GM12872 (cell line): ENCODE data around the gene BSDC1.

ENCODE experiments used
- CTCF ChIP-seq: IDR thresholded peaks from 3 replicates; pipeline ENCODE4 v1.5.1; 2011; ENCODE audit warnings: low read depth, mild to moderate bottlenecking, low read length, moderate library complexity; ENCODE audit not compliant: insufficient read depth

BSDC1 gene

DNA sequence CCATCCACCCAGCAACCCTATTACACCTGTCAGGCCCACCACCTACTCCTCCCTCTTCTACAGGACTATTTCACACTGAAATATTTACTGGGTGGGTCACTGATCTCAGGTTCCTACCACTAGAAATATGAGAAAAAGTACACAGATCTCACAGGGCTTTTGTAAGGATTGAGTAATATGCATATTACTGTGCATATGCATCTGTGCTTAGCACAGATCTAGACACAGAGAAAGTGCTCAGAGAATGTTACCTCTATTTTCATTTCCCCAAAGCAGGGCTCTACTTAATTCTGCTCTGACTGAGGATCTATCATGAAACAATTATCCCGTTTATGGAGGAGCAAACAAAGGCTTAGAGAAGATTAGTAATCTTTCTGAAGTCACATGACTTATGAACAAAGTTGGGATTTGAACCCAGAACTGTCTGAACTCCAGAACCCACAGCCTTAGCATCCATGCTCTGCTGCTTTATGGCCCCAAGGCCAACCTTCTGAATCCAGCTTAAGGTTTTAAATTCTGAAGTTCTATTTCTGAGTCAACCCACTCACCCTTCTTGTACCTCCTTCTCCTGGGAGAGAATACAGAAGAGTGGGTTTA is 20.1 kb downstream of the BSDC1 start:
- no peak for TF ChIP-seq CTCF

DNA sequence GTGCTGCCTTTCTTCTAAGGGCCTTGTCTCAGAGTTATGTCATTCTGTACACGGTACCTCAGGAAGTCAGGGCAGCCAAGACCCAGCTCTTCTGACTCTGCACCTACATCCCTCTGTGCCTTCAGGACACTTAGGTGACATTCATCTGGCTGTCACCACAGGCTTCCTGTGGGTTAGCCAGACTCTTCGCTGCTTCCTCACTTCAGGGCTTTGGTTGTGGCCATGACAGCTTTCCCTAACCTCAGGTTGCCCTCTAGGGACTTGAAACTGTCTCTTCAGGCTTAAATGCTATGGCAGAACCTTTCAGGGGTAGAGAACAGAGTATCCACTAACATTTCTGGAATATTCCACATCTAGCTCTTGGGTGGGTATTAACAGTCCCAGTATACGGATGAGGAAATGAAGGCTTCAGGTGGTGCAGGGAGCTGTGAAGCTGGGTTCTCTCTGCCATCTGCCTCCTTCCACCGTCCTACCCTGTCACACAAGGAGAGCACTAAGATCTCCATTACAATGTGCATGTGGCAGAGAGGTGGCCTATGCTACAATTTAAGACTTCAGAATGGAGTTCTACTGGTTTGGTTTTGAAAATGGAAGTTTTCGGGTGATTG is 22.0 kb downstream of the BSDC1 start:
- no peak for TF ChIP-seq CTCF

GRCh38 chr1:32367912-32368635 is 26.2 kb downstream of the BSDC1 start:
- TF ChIP-seq CTCF: no peak

DNA sequence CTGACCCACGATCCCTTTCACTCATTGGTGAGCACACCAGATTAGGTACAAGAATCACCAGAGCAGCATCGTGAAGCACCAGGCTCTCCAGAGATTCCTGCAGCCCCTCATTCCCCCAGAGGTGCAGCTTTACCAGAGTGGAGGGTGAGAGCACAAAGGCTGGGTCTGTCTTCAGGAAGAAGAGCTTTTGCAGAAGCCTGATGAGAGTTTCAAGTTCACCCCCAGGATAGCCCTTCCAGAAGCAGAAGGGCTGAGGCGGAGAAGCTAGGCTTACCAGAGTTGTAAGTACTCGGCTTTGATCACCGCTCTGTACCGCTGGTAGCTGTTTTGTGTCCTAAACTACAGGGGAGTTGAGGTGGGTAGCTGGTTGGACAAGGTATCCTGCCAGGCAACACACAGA is 28.8 kb downstream of the BSDC1 start:
- TF ChIP-seq CTCF: no peak

GRCh38 chr1:32364836-32365235 is 29.4 kb downstream of the BSDC1 start:
- TF ChIP-seq CTCF: no peak

- no peak for TF ChIP-seq CTCF
Observed at GRCh38 chr1:32363713-32364112, 30.5 kb downstream of the BSDC1 start.

GRCh38 chr1:32362474-32363313 is 31.5 kb downstream of the BSDC1 start, which contains the start of the genes FAM229A and TSSK3:
FAM229A (minus strand) TSS chr1:32362485; CDS start chr1:32362091, 394 bp downstream.
TSSK3 (plus strand) TSS chr1:32362539; CDS start chr1:32362702, 163 bp downstream.
- no peak for TF ChIP-seq CTCF
